GM04503 (cell line): ENCODE measurements around the gene KRTAP9-1.
"Not testable (repeated sequence)": the region's sequence is repeated elsewhere in the genome, so short reads cannot be mapped to it uniquely, and the experiment has no call there.

Experiments
- DNase-seq: peaks from one replicate; pipeline ENCODE4 v3.0.0-alpha.2; 2012; ENCODE audit warnings: low read depth

KRTAP9-1 gene

GRCh38 chr17:41189837-41190318 lies at the start of gene KRTAP9-1:
Gene KRTAP9-1 (plus strand): TSS chr17:41189887. CDS start chr17:41189887, 0 bp downstream.
- DNase-seq: not testable (repeated sequence)

- peak; percentile 74 for DNase-seq
These were observed 49.1 kb upstream of the KRTAP9-1 start, which contains the start of gene KRTAP4-6 for GRCh38 chr17:41140360-41141131. Gene KRTAP4-6 (minus strand): TSS chr17:41140544. CDS start chr17:41140487, 57 bp downstream.

GRCh38 chr17:41141361-41141760 lies 48.3 kb upstream of the KRTAP9-1 start:
- DNase-seq: no peak

GRCh38 chr17:41144846-41145245 lies 44.8 kb upstream of the KRTAP9-1 start:
- DNase-seq: no peak

GRCh38 chr17:41145261-41145660 lies 44.4 kb upstream of the KRTAP9-1 start:
- no peak for DNase-seq

- DNase-seq: no peak
These were observed 42.0 kb upstream of the KRTAP9-1 start for GRCh38 chr17:41147531-41148204.

GRCh38 chr17:41148971-41149651 lies 40.6 kb upstream of the KRTAP9-1 start:
- not testable (repeated sequence) for DNase-seq

- no peak for DNase-seq
These were observed 40.1 kb upstream of the KRTAP9-1 start, which contains the start of gene KRTAP4-5 for GRCh38 chr17:41149652-41149985. Gene KRTAP4-5 (minus strand): TSS chr17:41149825. CDS start chr17:41149767, 58 bp downstream.

GRCh38 chr17:41150026-41150425 lies 39.7 kb upstream of the KRTAP9-1 start:
- DNase-seq: no peak

GRCh38 chr17:41151525-41151924 lies 38.2 kb upstream of the KRTAP9-1 start:
- no peak for DNase-seq

- no peak for DNase-seq
These were observed 35.8 kb upstream of the KRTAP9-1 start for GRCh38 chr17:41153856-41154255.

- not testable (repeated sequence) for DNase-seq
These were observed 29.5 kb upstream of the KRTAP9-1 start for GRCh38 chr17:41160190-41160589.

- no peak for DNase-seq
These were observed 29.0 kb upstream of the KRTAP9-1 start, which contains the start of gene KRTAP4-4 for GRCh38 chr17:41160648-41161047. Gene KRTAP4-4 (minus strand): TSS chr17:41160748. CDS start chr17:41160691, 57 bp downstream.

- DNase-seq: no peak
These were observed 25.9 kb upstream of the KRTAP9-1 start for GRCh38 chr17:41163828-41164227.

- DNase-seq: no peak
These were observed 22.1 kb upstream of the KRTAP9-1 start for GRCh38 chr17:41167561-41167960.

GRCh38 chr17:41168121-41168520 lies 21.6 kb upstream of the KRTAP9-1 start, which contains the start of gene KRTAP4-3:
Gene KRTAP4-3 (minus strand): TSS chr17:41168221. CDS start chr17:41168172, 49 bp downstream.
- DNase-seq: no peak

GRCh38 chr17:41171886-41172285 lies 17.8 kb upstream of the KRTAP9-1 start:
- no peak for DNase-seq

- DNase-seq: no peak
These were observed 12.8 kb upstream of the KRTAP9-1 start for GRCh38 chr17:41176744-41177387.

GRCh38 chr17:41177727-41178271 lies 11.9 kb upstream of the KRTAP9-1 start, which contains the start of gene KRTAP4-2:
Gene KRTAP4-2 (minus strand): TSS chr17:41178221. CDS start chr17:41178164, 57 bp downstream.
- no peak for DNase-seq

- DNase-seq: peak; percentile 27
These were observed 11.3 kb upstream of the KRTAP9-1 start for GRCh38 chr17:41178341-41178740.
